HL-60 (cell line): Measurements from ENCODE around the gene SEMA6B.

ENCODE experiments used
- DNase-seq, 2 experiments: peaks; one replicate each; pipeline ENCODE4 v3.0.0-alpha.2; 2010 to 2020; ENCODE audit warnings: low read depth in 1 of 2, low spot score in 1 of 2
- H3K27ac ChIP-seq: fragments of 250-450 bp; sonication (Bioruptor Pico); replicated peaks from 2 replicates; pipeline ENCODE4 v1.5.1; 2020; ENCODE audit warnings: mild to moderate bottlenecking, moderate library complexity
- H3K27me3 ChIP-seq: fragments of 250-450 bp; sonication (Bioruptor Pico); 2 replicates; pipeline ENCODE4 v1.5.1; 2021; ENCODE audit warnings: mild to moderate bottlenecking, moderate library complexity; ENCODE audit not compliant: insufficient read depth, poor library complexity, severe bottlenecking
- H3K4me3 ChIP-seq: replicated peaks from 2 replicates; pipeline ENCODE4 v1.5.1; 2011; ENCODE audit warnings: mild to moderate bottlenecking, control low read depth, low read length; ENCODE audit not compliant: insufficient read depth
- GABPA ChIP-seq: IDR thresholded peaks from 2 replicates; pipeline ENCODE4 v1.6.1; 2012; ENCODE audit warnings: low read depth
- POLR2AphosphoS5 ChIP-seq: IDR thresholded peaks from 2 replicates; pipeline ENCODE4 v1.6.1; 2012; ENCODE audit warnings: low read depth
- REST ChIP-seq: IDR thresholded peaks from 2 replicates; pipeline ENCODE4 v1.6.1; 2012; ENCODE audit warnings: low read depth; ENCODE audit not compliant: insufficient replicate concordance
- SPI1 ChIP-seq: IDR thresholded peaks from 2 replicates; pipeline ENCODE4 v1.6.1; 2012; ENCODE audit warnings: low read depth, mild to moderate bottlenecking, borderline replicate concordance
- TF ChIP-seq, protein P1 (sequence below): IDR thresholded peaks from one replicate; pipeline ENCODE4 v1.5.1; 2011; ENCODE audit warnings: low read length, control low read depth, inconsistent platforms; ENCODE audit not compliant: insufficient read depth

SEMA6B gene

DNA sequence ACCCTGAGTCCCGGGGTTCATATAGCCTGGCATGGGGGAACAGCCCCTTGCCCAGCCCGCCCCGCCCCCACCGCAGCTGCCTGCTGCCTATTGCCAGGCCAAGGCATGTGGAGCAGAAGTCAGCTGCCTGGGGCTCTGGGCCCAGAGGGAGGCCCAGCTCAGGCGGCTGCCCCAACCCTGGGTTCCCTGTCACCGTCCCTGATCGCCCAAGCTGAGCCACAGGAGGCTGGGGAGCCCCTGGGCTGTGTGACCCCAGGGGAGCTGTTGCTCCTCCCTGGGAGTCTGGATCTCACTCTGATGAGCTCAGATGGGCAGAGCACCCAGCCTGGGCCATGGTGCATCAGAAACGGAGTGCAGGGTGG is 42.6 kb downstream of the SEMA6B start:
- Histone ChIP-seq H3K4me3 (no peak overlapping the region), H3K27me3 (no peaks in the 10 kb centered on the region), H3K27ac (no peak overlapping the region)
- TF ChIP-seq SPI1 (no peak), POLR2AphosphoS5 (no peak)
- DNase-seq = no peak

GRCh38 chr19:4516199-4516938 is 43.1 kb downstream of the SEMA6B start:
- Histone ChIP-seq H3K4me3 (no peak overlapping the region), H3K27me3 (no peaks in the 10 kb centered on the region), H3K27ac (no peak overlapping the region)
- TF ChIP-seq, protein P1, sequence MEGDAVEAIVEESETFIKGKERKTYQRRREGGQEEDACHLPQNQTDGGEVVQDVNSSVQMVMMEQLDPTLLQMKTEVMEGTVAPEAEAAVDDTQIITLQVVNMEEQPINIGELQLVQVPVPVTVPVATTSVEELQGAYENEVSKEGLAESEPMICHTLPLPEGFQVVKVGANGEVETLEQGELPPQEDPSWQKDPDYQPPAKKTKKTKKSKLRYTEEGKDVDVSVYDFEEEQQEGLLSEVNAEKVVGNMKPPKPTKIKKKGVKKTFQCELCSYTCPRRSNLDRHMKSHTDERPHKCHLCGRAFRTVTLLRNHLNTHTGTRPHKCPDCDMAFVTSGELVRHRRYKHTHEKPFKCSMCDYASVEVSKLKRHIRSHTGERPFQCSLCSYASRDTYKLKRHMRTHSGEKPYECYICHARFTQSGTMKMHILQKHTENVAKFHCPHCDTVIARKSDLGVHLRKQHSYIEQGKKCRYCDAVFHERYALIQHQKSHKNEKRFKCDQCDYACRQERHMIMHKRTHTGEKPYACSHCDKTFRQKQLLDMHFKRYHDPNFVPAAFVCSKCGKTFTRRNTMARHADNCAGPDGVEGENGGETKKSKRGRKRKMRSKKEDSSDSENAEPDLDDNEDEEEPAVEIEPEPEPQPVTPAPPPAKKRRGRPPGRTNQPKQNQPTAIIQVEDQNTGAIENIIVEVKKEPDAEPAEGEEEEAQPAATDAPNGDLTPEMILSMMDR = no peak
- TF ChIP-seq REST = no peak
- no peak for TF ChIP-seq SPI1
- no peak for TF ChIP-seq POLR2AphosphoS5
- TF ChIP-seq GABPA = no peak
- no peak for DNase-seq

GRCh38 chr19:4515732-4516131 is 43.8 kb downstream of the SEMA6B start:
- H3K4me3 ChIP-seq = no peak overlapping the region
- no peak for TF ChIP-seq REST
- no peak for TF ChIP-seq SPI1
- TF ChIP-seq GABPA = no peak
- TF ChIP-seq, protein P1 = no peak
- no peak for TF ChIP-seq POLR2AphosphoS5
- H3K27me3 ChIP-seq = no peaks in the 10 kb centered on the region
- DNase-seq = no peak
- no peak overlapping the region for H3K27ac ChIP-seq

DNA sequence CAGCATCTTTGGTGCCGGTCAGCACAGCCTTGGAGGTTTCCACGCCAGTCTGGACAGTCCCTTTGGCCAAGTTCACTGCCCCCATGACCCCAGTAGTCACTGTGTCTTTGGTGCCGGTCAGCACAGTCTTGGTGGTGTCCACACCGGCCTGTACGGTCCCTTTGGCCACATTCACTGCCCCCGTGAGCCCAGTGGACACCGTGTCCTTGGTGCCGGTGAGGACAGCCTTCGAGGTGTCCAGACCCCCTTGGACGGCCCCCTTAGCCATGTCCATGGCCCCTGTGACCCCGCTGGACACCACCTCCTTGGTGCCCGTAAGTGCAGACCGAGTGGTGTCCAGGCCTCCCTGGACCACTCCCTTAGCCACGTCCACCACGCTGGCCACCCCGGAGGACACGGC is 46.2 kb downstream of the SEMA6B start:
- no peak for DNase-seq
- Histone ChIP-seq H3K27me3 (no peaks in the 10 kb centered on the region), H3K4me3 (no peak overlapping the region), H3K27ac (no peak overlapping the region)
- TF ChIP-seq POLR2AphosphoS5 = no peak
- TF ChIP-seq GABPA = no peak
- TF ChIP-seq, protein P1 = no peak
- no peak for TF ChIP-seq SPI1
- no peak for TF ChIP-seq REST
